Tracheal epithelial cell (primary cell): ENCODE results near the gene CD320. TPM values are rescaled to one million over a fixed set of nuclear protein-coding genes. Genes with fewer than 3 reads are reported as not detected.

Source experiments
- total RNA-seq: library from RNA; depleted of rRNA; stranded (reverse); fragments of >200 nt; gene quantifications from 2 replicates; pipeline ENCODE4 v1.2.1, GENCODE V29; 2014

Gene CD320
- total RNA-seq, result 14.5 and 28.2 TPM in 2 replicates

GRCh38 chr19:8307965-8308866, at the start of gene CD320:
Gene CD320 (minus strand): TSS chr19:8308358. CDS start chr19:8308290, 68 bp downstream.

GRCh38 chr19:8342684-8343482, 34.7 kb upstream of the CD320 start, which contains the start of gene KANK3:
Gene KANK3 (minus strand): TSS chr19:8343262. CDS start chr19:8337828, 5,434 bp downstream.

GRCh38 chr19:8321067-8321985, 13.2 kb upstream of the CD320 start, which contains the start of the genes NDUFA7 and RPS28:
Gene NDUFA7 (minus strand): TSS chr19:8321375. CDS start chr19:8321358, 17 bp downstream.
Gene RPS28 (plus strand): TSS chr19:8321496. CDS start chr19:8321531, 35 bp downstream.

Other genes with a start within 250 kb of the CD320 start
- gene FBN3, start 158.8 kb downstream of the CD320 start, total RNA-seq, result not detected in 2 replicates
- 5.8 and 9.4 TPM in 2 replicates for gene CERS4, start 99.0 kb downstream of the CD320 start, total RNA-seq
- gene NDUFA7, start 13.0 kb upstream of the CD320 start, total RNA-seq, result 13.0 and 18.3 TPM in 2 replicates
- 386 and 602 TPM in 2 replicates for gene RPS28, start 13.1 kb upstream of the CD320 start, total RNA-seq
- gene KANK3, start 34.9 kb upstream of the CD320 start, total RNA-seq, result 1.1 and 1.4 TPM in 2 replicates
- gene ANGPTL4, start 55.8 kb upstream of the CD320 start, total RNA-seq, result 6.0 and 41.4 TPM in 2 replicates
- gene RAB11B, start 82.0 kb upstream of the CD320 start, total RNA-seq, result 23.9 and 28.4 TPM in 2 replicates
- gene MARCHF2, start 104.9 kb upstream of the CD320 start, total RNA-seq, result 61.2 and 109 TPM in 2 replicates
- 39.8 and 53.7 TPM in 2 replicates for gene HNRNPM, start 136.6 kb upstream of the CD320 start, total RNA-seq
- not detected in 2 replicates for gene PRAM1, start 194.3 kb upstream of the CD320 start, total RNA-seq
- gene ZNF414, start 205.8 kb upstream of the CD320 start, total RNA-seq, result 1.2 and 9.8 TPM in 2 replicates